Sigmoid colon (tissue), 4 donors: ENCODE results near the gene ADRA2B.

Experiments used
- POLR2A ChIP-seq, 2 donors: fragments of 450-650 bp; IDR thresholded peaks; one replicate each; pipeline ENCODE4 v1.6.1; 2016; ENCODE audit warnings: antibody characterized with exemption in 2 of 2, mild to moderate bottlenecking in 2 of 2, moderate library complexity in 2 of 2
- POLR2AphosphoS5 ChIP-seq, 4 donors: sonication (generic); formaldehyde crosslinking; IDR thresholded peaks; one replicate each; pipeline ENCODE4 v1.6.1; 2017; ENCODE audit warnings: antibody characterized with exemption in 4 of 4
- TF ChIP-seq, protein P1 (sequence below), 4 experiments: fragments of 450-650 bp in 3 of 4; fragments of 200-600 bp in 1 of 4; IDR thresholded peaks; one replicate each; pipeline ENCODE4 v1.5.1; 2016 to 2019; ENCODE audit warnings: antibody characterized with exemption in 4 of 4, mild to moderate bottlenecking in 3 of 4, moderate library complexity in 2 of 4

DNA sequence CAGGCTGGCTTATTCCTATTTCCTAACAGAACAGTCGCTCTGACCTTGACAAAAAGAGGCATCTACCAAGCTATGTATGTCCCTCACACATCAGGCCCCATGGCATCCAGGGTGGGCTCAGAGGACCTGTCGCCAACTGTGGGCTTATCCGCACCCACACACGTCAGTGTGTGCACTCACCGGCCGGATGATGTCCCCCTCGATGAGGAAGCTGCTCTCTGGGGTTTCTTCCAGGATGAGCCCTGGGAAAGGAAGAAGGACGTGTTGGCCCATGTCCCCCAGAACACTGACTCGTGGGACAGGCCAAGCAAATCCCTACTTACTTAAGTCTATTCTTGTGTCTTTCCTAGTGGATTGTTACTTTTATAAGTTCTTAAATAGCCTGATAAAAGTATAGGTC is 18.8 kb upstream of the ADRA2B start:
- TF ChIP-seq POLR2A (IDR thresholded peaks at IDR 0.05) (no peak), POLR2AphosphoS5 (IDR thresholded peaks at IDR 0.05) (no peak)
- TF ChIP-seq, protein P1, sequence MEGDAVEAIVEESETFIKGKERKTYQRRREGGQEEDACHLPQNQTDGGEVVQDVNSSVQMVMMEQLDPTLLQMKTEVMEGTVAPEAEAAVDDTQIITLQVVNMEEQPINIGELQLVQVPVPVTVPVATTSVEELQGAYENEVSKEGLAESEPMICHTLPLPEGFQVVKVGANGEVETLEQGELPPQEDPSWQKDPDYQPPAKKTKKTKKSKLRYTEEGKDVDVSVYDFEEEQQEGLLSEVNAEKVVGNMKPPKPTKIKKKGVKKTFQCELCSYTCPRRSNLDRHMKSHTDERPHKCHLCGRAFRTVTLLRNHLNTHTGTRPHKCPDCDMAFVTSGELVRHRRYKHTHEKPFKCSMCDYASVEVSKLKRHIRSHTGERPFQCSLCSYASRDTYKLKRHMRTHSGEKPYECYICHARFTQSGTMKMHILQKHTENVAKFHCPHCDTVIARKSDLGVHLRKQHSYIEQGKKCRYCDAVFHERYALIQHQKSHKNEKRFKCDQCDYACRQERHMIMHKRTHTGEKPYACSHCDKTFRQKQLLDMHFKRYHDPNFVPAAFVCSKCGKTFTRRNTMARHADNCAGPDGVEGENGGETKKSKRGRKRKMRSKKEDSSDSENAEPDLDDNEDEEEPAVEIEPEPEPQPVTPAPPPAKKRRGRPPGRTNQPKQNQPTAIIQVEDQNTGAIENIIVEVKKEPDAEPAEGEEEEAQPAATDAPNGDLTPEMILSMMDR (IDR thresholded peaks at IDR 0.05): no peak
